WTC11 (cell line): ENCODE results near the gene FADD. TPM values are rescaled to one million over a fixed set of nuclear protein-coding genes. Genes with fewer than 3 reads are reported as not detected.

ENCODE experiments used
- ATAC-seq: fragments of 200-7000 bp; cut with Tn5 transposase; 2 replicates; pipeline ENCODE4 v1.10.0; 2021; ENCODE audit warnings: mild to moderate bottlenecking, moderate library complexity
- CTCF ChIA-PET: fragments of 300-600 bp; sonication (Branson Sonifier 250); formaldehyde crosslinking; loops from one replicate; lab custom pipeline; 2021; ENCODE audit warnings: antibody characterized with exemption; lab: Charles Lee
- POLR2A ChIA-PET: fragments of 350-600 bp; sonication (Branson Sonifier 250); formaldehyde crosslinking; loops from one replicate; lab custom pipeline; 2021; ENCODE audit warnings: antibody characterized with exemption; lab: Charles Lee
- DNase-seq: peaks from one replicate; pipeline ENCODE4 v3.0.0; 2021; ENCODE audit warnings: low spot score
- H3K27ac Mint-ChIP-seq: 2 replicates; pipeline ENCODE4 v1.8.0; 2021; ENCODE audit warnings: mixed read lengths
- H3K27me3 Mint-ChIP-seq: 2 replicates; pipeline ENCODE4 v1.8.0; 2021; ENCODE audit warnings: low read depth, mild to moderate bottlenecking, moderate library complexity, mixed read lengths
- H3K36me3 Mint-ChIP-seq: 2 replicates; pipeline ENCODE4 v1.8.0; 2021; ENCODE audit warnings: mixed read lengths
- H3K4me1 Mint-ChIP-seq: 2 replicates; pipeline ENCODE4 v1.8.0; 2022; ENCODE audit warnings: mixed read lengths
- H3K4me3 Mint-ChIP-seq: 2 replicates; pipeline ENCODE4 v1.8.0; 2021; ENCODE audit warnings: mild to moderate bottlenecking, moderate library complexity, mixed read lengths
- H3K9me3 Mint-ChIP-seq: 2 replicates; pipeline ENCODE4 v1.8.0; 2021; ENCODE audit warnings: mixed read lengths
- ATF1 ChIP-seq: sonication (generic); formaldehyde crosslinking; IDR thresholded peaks from 2 replicates; pipeline ENCODE4 v1.8.1; 2023; ENCODE audit warnings: mild to moderate bottlenecking, moderate library complexity, missing genetic modification reagents
- EMX1 ChIP-seq: fragments of 250-450 bp; sonication (Bioruptor Pico); IDR thresholded peaks from 2 replicates; pipeline ENCODE4 v1.8.0; 2021; ENCODE audit warnings: mild to moderate bottlenecking
- ETV6 ChIP-seq: sonication (generic); formaldehyde crosslinking; IDR thresholded peaks from 2 replicates; pipeline ENCODE4 v1.8.1; 2022; ENCODE audit warnings: mild to moderate bottlenecking, missing genetic modification reagents
- KAT7 ChIP-seq: sonication (generic); formaldehyde crosslinking; IDR thresholded peaks from 2 replicates; pipeline ENCODE4 v1.8.1; 2023; ENCODE audit warnings: missing genetic modification reagents, mild to moderate bottlenecking, borderline replicate concordance
- NR2C2 ChIP-seq: sonication (generic); formaldehyde crosslinking; IDR thresholded peaks from 2 replicates; pipeline ENCODE4 v1.8.0; 2022; ENCODE audit warnings: mild to moderate bottlenecking, missing genetic modification reagents
- SOX15 ChIP-seq: fragments of 250-450 bp; sonication (Bioruptor Pico); IDR thresholded peaks from 2 replicates; pipeline ENCODE4 v1.9.0; 2021; ENCODE audit warnings: mild to moderate bottlenecking
- ZBTB21 ChIP-seq: sonication (generic); formaldehyde crosslinking; IDR thresholded peaks from 2 replicates; pipeline ENCODE4 v1.8.1; 2023; ENCODE audit warnings: mild to moderate bottlenecking, missing genetic modification reagents, borderline replicate concordance
- ZNF232 ChIP-seq: sonication (generic); formaldehyde crosslinking; IDR thresholded peaks from 2 replicates; pipeline ENCODE4 v1.8.0; 2022; ENCODE audit warnings: mild to moderate bottlenecking, missing genetic modification reagents
- ZNF396 ChIP-seq: fragments of 250-450 bp; sonication (Bioruptor Pico); IDR thresholded peaks from 2 replicates; pipeline ENCODE4 v1.8.0; 2021; ENCODE audit warnings: mild to moderate bottlenecking, moderate library complexity, borderline replicate concordance
- ZNF423 ChIP-seq: fragments of 250-450 bp; sonication (Bioruptor Pico); IDR thresholded peaks from 2 replicates; pipeline ENCODE4 v2.1.2; 2022; ENCODE audit warnings: mild to moderate bottlenecking, moderate library complexity
- total RNA-seq: library from RNA; stranded (reverse); gene quantifications from 3 replicates; pipeline ENCODE4 v1.2.3, GENCODE V29; 2021
- TF ChIP-seq, protein P1 (sequence below): sonication (generic); formaldehyde crosslinking; IDR thresholded peaks from 2 replicates; pipeline ENCODE4 v1.8.1; 2023; ENCODE audit warnings: mild to moderate bottlenecking, missing genetic modification reagents, moderate library complexity
- TF ChIP-seq, protein P2 (sequence below): fragments of 200-600 bp; IDR thresholded peaks from 2 replicates; pipeline ENCODE4 v1.8.0; 2022; ENCODE audit warnings: antibody characterized with exemption
- TF ChIP-seq, protein P3 (sequence below): sonication (generic); formaldehyde crosslinking; IDR thresholded peaks from 2 replicates; pipeline ENCODE4 v1.8.1; 2023; ENCODE audit warnings: mild to moderate bottlenecking, missing genetic modification reagents
- TF ChIP-seq, protein P4 (sequence below): sonication (generic); formaldehyde crosslinking; conservative IDR thresholded peaks from 2 replicates; pipeline ENCODE4 v1.8.1; 2022; ENCODE audit warnings: mild to moderate bottlenecking, missing genetic modification reagents
- TF ChIP-seq, protein P5 (sequence below): sonication (generic); formaldehyde crosslinking; IDR thresholded peaks from 2 replicates; pipeline ENCODE4 v1.8.1; 2023; ENCODE audit warnings: mild to moderate bottlenecking, missing genetic modification reagents

FADD gene
- total RNA-seq, 1 experiment from 2014 or later = 49.0 TPM

DNA sequence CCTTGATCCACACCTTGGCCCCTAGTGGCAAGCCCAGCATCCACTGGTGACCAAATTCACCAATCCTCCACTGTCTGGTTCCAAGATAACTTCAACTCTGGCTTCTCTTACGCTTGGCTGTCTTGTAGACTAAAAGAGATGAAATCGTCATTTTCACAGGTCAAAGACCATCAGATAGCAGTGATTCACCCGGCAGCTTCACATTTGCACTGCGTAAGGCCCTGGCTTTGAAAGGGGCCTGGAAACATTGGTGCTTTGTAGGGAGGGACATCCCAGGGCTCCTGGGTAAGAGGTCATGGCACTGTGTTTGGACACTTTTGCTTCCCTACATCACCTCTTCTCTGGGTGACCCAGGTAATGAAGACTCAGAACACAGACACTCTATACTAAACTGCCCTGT lies 30.1 kb upstream of the FADD start:
- Mint-ChIP-seq H3K4me3 (no peak overlapping the region), H3K36me3 (no peaks in the 10 kb centered on the region), H3K27ac (no peak overlapping the region), H3K9me3 (no peaks in the 10 kb centered on the region), H3K4me1 (peaks cover 24% of the 10 kb centered on the region), H3K27me3 (no peaks in the 10 kb centered on the region)
- ATAC-seq (no peak), DNase-seq (no peak)
- ChIA-PET CTCF (interaction anchor here (1.0 to 3.5 kb wide), 2 partner anchors 15 to 19 kb away, joined by 3 to 14 read pairs; no protein-coding TSS in a partner anchor), POLR2A (no interaction called here)
- TF ChIP-seq SOX15 (CRISPR knock-in tag) = no peak

DNA sequence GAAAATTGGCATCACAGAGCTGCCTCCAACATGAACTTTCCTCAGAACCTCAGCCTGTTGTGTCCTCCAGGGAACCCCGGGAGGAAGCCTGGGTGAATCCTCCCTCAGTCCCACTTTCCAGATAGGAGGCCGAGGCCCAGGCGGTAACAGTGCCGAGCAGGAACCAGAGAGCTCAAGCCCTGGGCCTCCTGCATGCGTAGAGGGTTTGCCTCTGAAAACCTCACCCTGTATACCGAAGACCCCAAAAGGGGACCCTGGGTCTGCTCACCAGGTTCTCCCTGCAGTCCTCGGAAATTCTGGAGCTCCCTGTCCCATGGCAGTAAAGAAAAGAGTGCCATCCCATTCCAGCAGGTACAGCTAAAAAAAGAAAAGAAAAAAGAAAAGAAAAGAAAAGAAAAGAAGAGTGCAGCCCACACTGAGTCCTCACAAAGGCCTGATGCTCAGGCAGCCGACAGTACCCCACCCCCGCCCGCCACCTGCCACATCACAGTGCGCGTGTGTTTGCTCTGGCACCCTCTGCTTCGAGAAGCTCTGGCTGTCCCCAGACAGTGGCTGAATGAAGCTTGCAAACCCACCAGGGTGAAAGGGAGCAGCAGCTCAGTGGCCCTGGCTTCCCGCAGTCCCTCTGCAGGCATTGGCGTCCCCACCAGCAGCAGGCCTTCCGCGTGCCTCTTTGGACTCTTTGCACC lies 28.4 kb upstream of the FADD start:
- Mint-ChIP-seq H3K4me1 (peaks cover 24% of the 10 kb centered on the region), H3K36me3 (no peaks in the 10 kb centered on the region), H3K9me3 (no peaks in the 10 kb centered on the region), H3K4me3 (no peak overlapping the region), H3K27me3 (no peaks in the 10 kb centered on the region), H3K27ac (no peak overlapping the region)
- TF ChIP-seq, protein P1, sequence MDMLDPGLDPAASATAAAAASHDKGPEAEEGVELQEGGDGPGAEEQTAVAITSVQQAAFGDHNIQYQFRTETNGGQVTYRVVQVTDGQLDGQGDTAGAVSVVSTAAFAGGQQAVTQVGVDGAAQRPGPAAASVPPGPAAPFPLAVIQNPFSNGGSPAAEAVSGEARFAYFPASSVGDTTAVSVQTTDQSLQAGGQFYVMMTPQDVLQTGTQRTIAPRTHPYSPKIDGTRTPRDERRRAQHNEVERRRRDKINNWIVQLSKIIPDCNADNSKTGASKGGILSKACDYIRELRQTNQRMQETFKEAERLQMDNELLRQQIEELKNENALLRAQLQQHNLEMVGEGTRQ = no peak
- POLR2A ChIA-PET = no interaction called here
- CTCF ChIA-PET = interaction anchor here (0.6 to 2.0 kb wide), 22 partner anchors 10 to 273 kb away, joined by 3 to 11 read pairs (median 4); no protein-coding TSS in a partner anchor
- DNase-seq = no peak
- peak; percentile 39; the same call in 1 of the 2 replicates for ATAC-seq

DNA sequence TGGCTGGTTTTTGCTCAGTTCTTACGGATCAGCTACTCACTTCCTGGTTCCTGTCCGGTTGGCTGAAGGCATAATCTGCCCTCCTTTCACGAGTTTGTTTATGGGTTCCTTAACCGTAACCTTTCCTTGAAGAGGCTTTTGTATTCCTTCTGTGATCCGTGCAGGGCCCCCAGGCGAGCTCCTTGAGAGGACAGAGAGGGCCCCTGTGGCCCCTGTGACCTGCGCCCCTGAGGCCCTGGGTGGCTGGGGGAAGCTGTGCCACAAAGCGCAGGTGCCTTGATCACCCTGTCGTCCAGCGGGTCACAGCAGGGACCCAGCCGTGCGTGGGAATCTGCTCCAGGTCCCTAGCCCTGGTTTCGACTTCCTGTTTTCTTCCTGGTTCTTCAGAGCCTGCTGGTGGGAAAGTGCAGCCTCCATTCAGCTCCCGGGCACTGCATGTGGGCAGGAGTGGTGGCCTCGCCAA lies 27.8 kb upstream of the FADD start:
- H3K27me3 Mint-ChIP-seq = no peaks in the 10 kb centered on the region
- peak; percentile 27 for ATAC-seq
- no peaks in the 10 kb centered on the region for H3K9me3 Mint-ChIP-seq
- H3K36me3 Mint-ChIP-seq = no peaks in the 10 kb centered on the region
- H3K4me1 Mint-ChIP-seq = peaks cover 24% of the 10 kb centered on the region
- H3K4me3 Mint-ChIP-seq = no peak overlapping the region
- POLR2A ChIA-PET = no interaction called here
- 0 out of 2 replicates have a peak overlapping the region, but pooled peaks have one; percentile 33 for H3K27ac Mint-ChIP-seq
- DNase-seq = no peak
- TF ChIP-seq EMX1 (CRISPR knock-in tag) (no peak), ATF1 (CRISPR knock-in tag) (no peak)
- CTCF ChIA-PET = interaction anchor here (0.6 to 2.0 kb wide), 20 partner anchors 10 to 273 kb away, joined by 3 to 11 read pairs (median 5); no protein-coding TSS in a partner anchor

DNA sequence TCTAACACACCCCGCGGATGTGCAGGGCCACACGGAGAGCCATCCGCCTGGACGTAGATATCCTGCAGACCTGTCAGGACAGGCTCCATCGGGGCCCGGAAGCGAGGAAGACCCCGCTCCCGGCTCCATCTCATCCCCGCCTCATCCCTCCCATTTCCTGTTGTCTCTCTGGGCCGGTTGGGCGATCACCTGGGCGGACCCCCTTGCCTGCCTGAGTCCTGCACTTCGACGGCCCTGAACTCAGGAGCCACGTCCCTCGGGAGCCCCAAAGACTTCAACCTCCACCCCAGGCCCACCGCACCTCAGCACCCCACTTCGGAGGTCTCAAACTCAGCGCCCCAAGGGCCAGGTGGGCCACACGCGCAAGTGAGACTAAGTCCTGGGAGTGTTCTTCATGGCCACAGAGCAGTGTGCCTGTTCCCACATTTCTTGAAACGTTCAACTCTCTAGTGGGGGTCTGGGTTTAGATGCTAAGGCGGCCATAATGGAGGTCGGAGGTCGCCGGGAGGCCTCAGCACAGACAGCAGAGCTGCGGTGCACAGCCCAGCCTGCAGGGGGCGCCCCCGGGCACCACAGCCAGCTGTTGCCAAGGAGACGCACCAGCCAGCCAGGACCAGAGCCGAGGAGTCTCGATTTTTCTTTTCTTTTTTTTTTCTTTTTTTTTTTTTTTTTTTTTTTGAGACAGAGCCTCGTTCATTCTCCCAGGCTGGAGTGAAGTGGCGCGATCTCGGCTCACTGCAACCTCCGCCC lies 26.0 kb upstream of the FADD start:
- ATAC-seq (peak; percentile 75), DNase-seq (peak; percentile 90)
- Mint-ChIP-seq H3K4me1 (peaks cover 24% of the 10 kb centered on the region), H3K4me3 (no peak overlapping the region), H3K36me3 (no peaks in the 10 kb centered on the region), H3K27me3 (no peaks in the 10 kb centered on the region), H3K9me3 (no peaks in the 10 kb centered on the region), H3K27ac (no peak overlapping the region)
- TF ChIP-seq KAT7 (CRISPR knock-in tag) (no peak), ZNF423 (CRISPR knock-in tag) (no peak), NR2C2 (peak; percentile 67; the same call in 1 of the 2 replicates)
- TF ChIP-seq, protein P2, sequence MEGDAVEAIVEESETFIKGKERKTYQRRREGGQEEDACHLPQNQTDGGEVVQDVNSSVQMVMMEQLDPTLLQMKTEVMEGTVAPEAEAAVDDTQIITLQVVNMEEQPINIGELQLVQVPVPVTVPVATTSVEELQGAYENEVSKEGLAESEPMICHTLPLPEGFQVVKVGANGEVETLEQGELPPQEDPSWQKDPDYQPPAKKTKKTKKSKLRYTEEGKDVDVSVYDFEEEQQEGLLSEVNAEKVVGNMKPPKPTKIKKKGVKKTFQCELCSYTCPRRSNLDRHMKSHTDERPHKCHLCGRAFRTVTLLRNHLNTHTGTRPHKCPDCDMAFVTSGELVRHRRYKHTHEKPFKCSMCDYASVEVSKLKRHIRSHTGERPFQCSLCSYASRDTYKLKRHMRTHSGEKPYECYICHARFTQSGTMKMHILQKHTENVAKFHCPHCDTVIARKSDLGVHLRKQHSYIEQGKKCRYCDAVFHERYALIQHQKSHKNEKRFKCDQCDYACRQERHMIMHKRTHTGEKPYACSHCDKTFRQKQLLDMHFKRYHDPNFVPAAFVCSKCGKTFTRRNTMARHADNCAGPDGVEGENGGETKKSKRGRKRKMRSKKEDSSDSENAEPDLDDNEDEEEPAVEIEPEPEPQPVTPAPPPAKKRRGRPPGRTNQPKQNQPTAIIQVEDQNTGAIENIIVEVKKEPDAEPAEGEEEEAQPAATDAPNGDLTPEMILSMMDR = peak; percentile 90
- TF ChIP-seq, protein P3, sequence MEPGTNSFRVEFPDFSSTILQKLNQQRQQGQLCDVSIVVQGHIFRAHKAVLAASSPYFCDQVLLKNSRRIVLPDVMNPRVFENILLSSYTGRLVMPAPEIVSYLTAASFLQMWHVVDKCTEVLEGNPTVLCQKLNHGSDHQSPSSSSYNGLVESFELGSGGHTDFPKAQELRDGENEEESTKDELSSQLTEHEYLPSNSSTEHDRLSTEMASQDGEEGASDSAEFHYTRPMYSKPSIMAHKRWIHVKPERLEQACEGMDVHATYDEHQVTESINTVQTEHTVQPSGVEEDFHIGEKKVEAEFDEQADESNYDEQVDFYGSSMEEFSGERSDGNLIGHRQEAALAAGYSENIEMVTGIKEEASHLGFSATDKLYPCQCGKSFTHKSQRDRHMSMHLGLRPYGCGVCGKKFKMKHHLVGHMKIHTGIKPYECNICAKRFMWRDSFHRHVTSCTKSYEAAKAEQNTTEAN (CRISPR knock-in tag) = no peak
- ChIA-PET POLR2A (interaction anchor here (0.7 kb wide), 1 partner anchor 285 kb away, joined by 6 read pairs; no protein-coding TSS in a partner anchor), CTCF (interaction anchor here (0.5 to 2.4 kb wide), 39 partner anchors 10 to 1522 kb away, joined by 3 to 16 read pairs (median 4); partner anchors contain the start of gene FADD)

DNA sequence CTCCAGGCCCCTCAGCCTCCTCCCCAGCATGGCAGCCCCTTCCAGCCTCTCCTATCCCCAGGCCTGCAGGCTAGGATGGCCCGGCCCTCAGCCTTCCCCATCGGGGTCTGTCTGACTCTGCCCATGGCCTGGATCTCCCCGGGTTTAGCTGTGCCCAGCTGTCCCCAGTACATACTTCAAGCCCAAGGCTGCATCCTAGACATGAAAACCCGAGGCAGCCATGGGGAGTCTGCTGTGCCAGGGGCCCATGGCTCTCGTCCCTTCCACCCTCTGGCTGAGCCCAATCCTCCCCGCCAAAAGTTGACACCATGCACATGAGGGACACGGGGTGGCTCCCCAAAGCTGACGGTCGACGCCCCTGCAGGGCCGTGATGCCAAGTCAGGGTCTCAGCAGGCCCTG lies 22.2 kb upstream of the FADD start:
- no peak for ATAC-seq
- no peaks in the 10 kb centered on the region for H3K9me3 Mint-ChIP-seq
- TF ChIP-seq ZNF232 (no peak), ZBTB21 (no peak), ETV6 (CRISPR knock-in tag) (no peak), ZNF396 (CRISPR knock-in tag) (no peak)
- TF ChIP-seq, protein P4, sequence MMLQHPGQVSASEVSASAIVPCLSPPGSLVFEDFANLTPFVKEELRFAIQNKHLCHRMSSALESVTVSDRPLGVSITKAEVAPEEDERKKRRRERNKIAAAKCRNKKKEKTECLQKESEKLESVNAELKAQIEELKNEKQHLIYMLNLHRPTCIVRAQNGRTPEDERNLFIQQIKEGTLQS (CRISPR knock-in tag) = no peak
- TF ChIP-seq, protein P5, sequence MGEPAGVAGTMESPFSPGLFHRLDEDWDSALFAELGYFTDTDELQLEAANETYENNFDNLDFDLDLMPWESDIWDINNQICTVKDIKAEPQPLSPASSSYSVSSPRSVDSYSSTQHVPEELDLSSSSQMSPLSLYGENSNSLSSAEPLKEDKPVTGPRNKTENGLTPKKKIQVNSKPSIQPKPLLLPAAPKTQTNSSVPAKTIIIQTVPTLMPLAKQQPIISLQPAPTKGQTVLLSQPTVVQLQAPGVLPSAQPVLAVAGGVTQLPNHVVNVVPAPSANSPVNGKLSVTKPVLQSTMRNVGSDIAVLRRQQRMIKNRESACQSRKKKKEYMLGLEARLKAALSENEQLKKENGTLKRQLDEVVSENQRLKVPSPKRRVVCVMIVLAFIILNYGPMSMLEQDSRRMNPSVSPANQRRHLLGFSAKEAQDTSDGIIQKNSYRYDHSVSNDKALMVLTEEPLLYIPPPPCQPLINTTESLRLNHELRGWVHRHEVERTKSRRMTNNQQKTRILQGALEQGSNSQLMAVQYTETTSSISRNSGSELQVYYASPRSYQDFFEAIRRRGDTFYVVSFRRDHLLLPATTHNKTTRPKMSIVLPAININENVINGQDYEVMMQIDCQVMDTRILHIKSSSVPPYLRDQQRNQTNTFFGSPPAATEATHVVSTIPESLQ (CRISPR knock-in tag) = no peak
- TF ChIP-seq, protein P3 (CRISPR knock-in tag) = no peak

More for the DNA sequence above, 22.2 kb upstream of the FADD start:
- no peak overlapping the region for H3K4me3 Mint-ChIP-seq
- H3K4me1 Mint-ChIP-seq = peaks cover 10% of the 10 kb centered on the region
- ChIA-PET POLR2A (no interaction called here), CTCF (interaction anchor here (1.1 kb wide), 1 partner anchor 15 kb away, joined by 4 read pairs; no protein-coding TSS in a partner anchor)
- no peak for DNase-seq
- H3K36me3 Mint-ChIP-seq = no peaks in the 10 kb centered on the region
- H3K27me3 Mint-ChIP-seq = no peaks in the 10 kb centered on the region
- no peak overlapping the region for H3K27ac Mint-ChIP-seq
